ENCODE measurements around the gene ABHD18. TPM values are rescaled to one million over a fixed set of nuclear protein-coding genes. Genes with fewer than 3 reads are reported as not detected.

ABHD18 gene
- total RNA-seq: 5.6 and 6.7 TPM in 2 replicates

DNA sequence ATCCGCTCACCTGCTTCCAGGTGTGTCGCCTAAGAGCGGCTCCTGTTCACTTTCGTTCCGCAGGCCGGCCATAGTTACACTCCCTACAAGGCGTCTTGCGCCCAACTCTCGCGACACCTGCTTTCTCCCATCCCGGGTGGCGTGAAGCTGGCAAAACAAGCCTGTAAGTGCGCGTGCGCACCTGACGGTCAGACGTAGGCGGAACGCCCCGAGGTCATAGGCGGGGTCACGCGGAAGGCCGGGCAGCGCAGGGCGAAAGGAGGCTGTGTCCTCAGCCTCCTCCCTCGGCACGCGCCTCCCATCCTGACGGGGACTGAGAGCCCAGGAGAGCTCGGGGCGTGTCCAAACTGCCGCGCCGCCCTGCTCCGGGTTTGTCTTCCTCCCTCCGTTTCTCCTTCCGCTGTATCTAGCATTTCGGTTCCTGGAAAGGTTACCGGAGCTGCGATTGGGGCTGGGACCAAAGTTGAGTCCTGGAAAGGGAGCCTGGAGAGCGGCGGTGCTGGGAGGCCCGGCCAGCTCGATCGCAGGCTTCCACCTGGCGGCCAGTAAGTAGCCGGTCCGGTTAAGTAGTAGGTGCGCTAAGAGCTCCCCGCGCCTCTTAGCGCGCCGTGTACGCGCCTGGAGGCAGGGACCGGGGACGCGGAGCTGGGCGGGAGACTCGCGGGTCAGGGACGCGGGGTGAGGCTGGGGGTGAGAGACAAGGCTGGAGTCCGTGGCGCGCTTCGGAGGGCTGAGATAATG lies at the start of gene ABHD18, which contains the start of gene MFSD8:
TSS of gene ABHD18 (plus strand) at position 345 of the 741 bp plus-strand sequence. CDS start 17,550 bp downstream, outside the sequence.
TSS of gene MFSD8 (minus strand) at position 112 of the 741 bp plus-strand sequence. CDS start at position 72, 40 bp downstream.

DNA sequence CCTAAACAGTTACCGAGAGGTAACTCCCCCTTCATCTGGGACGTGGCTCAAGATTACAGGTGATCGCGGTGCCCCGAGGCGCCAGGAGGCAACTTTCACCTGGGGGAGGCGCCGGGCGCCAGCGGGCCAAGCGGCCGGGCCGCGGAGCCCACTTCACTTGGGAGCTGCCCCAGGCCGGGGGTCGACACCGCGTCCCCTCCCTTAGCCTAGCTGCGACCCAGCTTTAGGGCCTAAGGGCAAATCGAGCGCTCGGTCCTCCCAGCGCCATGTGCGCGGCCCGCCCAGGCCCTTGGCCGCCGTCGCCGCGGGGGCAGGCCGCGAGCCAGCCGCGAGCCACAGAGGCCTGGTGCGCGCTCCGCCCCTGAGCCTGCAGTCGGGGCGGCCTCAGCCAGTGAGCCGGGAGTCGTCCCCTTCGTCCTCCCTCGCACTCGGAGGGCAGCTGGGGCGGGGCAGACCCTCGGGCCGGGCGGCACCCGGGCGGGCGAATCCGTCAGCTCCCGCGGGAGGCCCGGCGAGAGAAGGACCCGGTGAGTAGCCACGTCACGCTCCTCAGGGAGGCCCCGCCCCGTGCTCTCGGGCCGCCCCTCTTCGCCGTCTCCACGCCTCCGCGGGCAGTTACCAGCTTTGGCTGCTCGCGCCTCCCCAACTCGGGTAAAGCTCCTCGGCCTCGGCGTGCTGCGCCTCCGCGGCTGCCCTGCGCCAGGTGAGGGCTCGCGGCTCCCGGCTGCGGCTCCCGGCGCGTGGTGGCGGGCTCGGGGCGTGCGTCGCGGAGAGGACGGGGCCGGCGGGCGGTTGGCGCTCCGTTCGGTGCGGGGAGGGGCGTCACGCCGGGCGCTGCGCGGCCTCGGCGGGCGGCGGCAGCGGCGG lies 95.7 kb downstream of the ABHD18 start, which contains the start of gene LARP1B:
TSS of gene LARP1B (plus strand) at position 614 of the 867 bp plus-strand sequence. CDS start 13,640 bp downstream, outside the sequence.

Other genes with a start within 250 kb of the ABHD18 start
- gene SLC25A31, start 235.0 kb upstream of the ABHD18 start, total RNA-seq: not detected in 2 replicates
- 11.3 and 17.0 TPM in 2 replicates for gene HSPA4L, start 183.1 kb upstream of the ABHD18 start, total RNA-seq
- 2.4 and 4.4 TPM in 2 replicates for gene PLK4, start 84.5 kb upstream of the ABHD18 start, total RNA-seq
- 13.7 and 16.4 TPM in 2 replicates for gene MFSD8, start 233 bp upstream of the ABHD18 start, total RNA-seq
- 17.2 and 18.9 TPM in 2 replicates for gene LARP1B, start 95.9 kb downstream of the ABHD18 start, total RNA-seq